ENCODE results near the gene GRIN1. TPM values are rescaled to one million over a fixed set of nuclear protein-coding genes. Genes with fewer than 3 reads are reported as not detected.

Gene GRIN1
- total RNA-seq, 2 experiments from 2014 or later: 0.05 TPM; not detected in 1

DNA sequence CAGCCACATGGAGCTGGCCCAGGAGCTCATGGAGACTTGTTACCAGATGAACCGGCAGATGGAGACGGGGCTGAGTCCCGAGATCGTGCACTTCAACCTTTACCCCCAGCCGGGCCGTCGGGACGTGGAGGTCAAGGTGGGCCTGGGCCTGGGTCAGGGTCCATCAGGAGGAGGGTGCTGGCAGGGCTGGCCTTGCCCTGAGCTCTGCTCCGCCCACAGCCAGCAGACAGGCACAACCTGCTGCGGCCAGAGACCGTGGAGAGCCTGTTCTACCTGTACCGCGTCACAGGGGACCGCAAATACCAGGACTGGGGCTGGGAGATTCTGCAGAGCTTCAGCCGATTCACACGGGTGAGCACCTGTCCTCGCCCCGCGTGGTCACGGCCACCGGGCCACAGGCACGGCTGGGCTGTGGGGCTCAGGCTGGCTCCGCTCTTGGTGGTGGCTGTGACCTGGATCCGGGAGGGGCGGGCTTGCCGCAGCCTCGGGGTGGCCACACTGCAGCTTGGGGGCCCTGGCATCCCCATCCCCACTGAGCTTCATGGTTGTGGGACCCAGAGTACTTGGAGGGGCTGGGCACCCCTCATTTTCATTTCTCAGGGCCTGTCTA is 31.5 kb upstream of the GRIN1 start:
- Mint-ChIP-seq H3K4me3 (no peak overlapping the region), H3K36me3 (ENCODE audit: low read depth) (peaks cover 10% of the 10 kb centered on the region), H3K27ac (no peak overlapping the region), H3K27me3 (no peaks in the 10 kb centered on the region), H3K4me1 (peaks cover 1% of the 10 kb centered on the region), H3K9me3 (peaks cover 3% of the 10 kb centered on the region)
- POLR2A ChIA-PET: interaction anchor here (0.6 to 0.9 kb wide), 2 partner anchors 12 to 187 kb away, joined by 3 read pairs; no protein-coding TSS in a partner anchor
- CTCF ChIA-PET: interaction anchor here (0.7 to 2.4 kb wide), 4 partner anchors 12 to 100 kb away, joined by 3 to 8 read pairs (median 3); no protein-coding TSS in a partner anchor
- DNase-seq: no peak

GRCh38 chr9:137107982-137108381 is 31.0 kb upstream of the GRIN1 start:
- H3K27me3 Mint-ChIP-seq: no peaks in the 10 kb centered on the region
- H3K9me3 Mint-ChIP-seq: peaks cover 3% of the 10 kb centered on the region
- no peak overlapping the region for H3K4me3 Mint-ChIP-seq
- H3K36me3 Mint-ChIP-seq (ENCODE audit: low read depth): peaks cover 12% of the 10 kb centered on the region
- POLR2A ChIA-PET: no interaction called here
- CTCF ChIA-PET: interaction anchor here (1.4 to 2.4 kb wide), 2 partner anchors 13 to 28 kb away, joined by 3 to 8 read pairs; no protein-coding TSS in a partner anchor
- H3K27ac Mint-ChIP-seq: no peak overlapping the region
- no peak for DNase-seq
- H3K4me1 Mint-ChIP-seq: peaks cover 3% of the 10 kb centered on the region

DNA sequence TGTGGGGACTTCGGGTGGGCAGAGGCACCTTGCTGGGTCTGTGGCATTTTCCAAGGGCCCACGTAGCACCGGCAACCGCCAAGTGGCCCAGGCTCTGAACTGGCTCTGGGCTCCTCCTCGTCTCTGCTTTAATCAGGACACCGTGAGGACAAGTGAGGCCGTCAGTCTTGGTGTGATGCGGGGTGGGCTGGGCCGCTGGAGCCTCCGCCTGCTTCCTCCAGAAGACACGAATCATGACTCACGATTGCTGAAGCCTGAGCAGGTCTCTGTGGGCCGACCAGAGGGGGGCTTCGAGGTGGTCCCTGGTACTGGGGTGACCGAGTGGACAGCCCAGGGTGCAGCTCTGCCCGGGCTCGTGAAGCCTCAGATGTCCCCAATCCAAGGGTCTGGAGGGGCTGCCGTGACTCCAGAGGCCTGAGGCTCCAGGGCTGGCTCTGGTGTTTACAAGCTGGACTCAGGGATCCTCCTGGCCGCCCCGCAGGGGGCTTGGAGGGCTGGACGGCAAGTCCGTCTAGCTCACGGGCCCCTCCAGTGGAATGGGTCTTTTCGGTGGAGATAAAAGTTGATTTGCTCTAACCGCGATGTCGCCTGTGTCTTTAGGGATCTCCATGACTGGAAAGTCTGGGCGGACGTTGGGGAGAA is 30.2 kb upstream of the GRIN1 start:
- CTCF ChIA-PET: interaction anchor here (0.9 to 2.4 kb wide), 2 partner anchors 13 to 62 kb away, joined by 3 to 8 read pairs; no protein-coding TSS in a partner anchor
- Mint-ChIP-seq H3K27ac (no peak overlapping the region), H3K27me3 (no peaks in the 10 kb centered on the region), H3K9me3 (peaks cover 3% of the 10 kb centered on the region), H3K4me3 (no peak overlapping the region), H3K36me3 (ENCODE audit: low read depth) (peaks cover 13% of the 10 kb centered on the region), H3K4me1 (peaks cover 8% of the 10 kb centered on the region)
- POLR2A ChIA-PET: no interaction called here
- DNase-seq: no peak

- Mint-ChIP-seq H3K27me3 (no peaks in the 10 kb centered on the region), H3K36me3 (ENCODE audit: low read depth) (peaks cover 13% of the 10 kb centered on the region), H3K9me3 (peaks cover 1% of the 10 kb centered on the region), H3K27ac (no peak overlapping the region), H3K4me1 (peaks cover 8% of the 10 kb centered on the region), H3K4me3 (no peak overlapping the region)
- DNase-seq: no peak
- ChIA-PET POLR2A (no interaction called here), CTCF (interaction anchor here (0.5 to 0.9 kb wide), 2 partner anchors 63 to 443 kb away, joined by 3 read pairs; no protein-coding TSS in a partner anchor)
These were observed 29.5 kb upstream of the GRIN1 start for GRCh38 chr9:137109250-137110146.

DNA sequence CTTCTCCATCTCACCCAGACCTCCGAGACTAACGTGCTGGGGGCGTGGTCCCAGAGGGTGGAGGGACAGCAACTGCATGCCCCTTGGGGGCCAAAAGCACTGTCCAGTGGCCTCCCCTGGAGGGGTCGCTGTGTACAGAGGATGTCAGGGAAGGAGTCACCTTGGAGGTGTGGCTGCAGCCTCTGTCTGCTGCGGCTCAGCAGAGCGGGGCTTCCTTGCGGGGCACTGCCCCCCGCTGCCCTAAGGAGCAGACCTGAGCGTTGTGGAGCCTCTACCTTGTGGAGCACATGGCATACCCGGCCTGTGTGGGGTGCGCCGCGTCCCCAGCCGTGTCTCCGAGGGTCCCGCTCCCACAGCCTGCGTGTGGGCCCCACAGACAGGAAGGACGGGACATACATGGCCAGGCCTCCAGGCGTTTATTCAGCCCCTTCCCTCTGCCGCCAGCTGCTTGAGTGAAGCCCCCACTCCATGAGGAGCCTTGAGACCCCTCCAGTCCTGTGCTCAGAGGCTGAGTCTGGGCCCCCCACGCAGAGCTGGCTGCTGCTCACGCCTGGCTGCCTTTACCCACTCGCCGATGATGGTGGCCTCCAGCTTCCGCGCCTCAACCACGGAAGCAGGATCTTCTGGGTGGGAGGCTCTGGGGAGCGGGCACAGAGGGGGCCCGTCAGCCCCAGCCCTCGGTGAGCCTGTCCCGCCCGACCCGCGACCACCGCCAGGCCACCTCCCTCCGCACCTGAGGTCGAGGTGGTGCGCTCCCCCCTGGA is 28.6 kb upstream of the GRIN1 start:
- peaks cover 8% of the 10 kb centered on the region for H3K4me1 Mint-ChIP-seq
- H3K4me3 Mint-ChIP-seq: no peak overlapping the region
- no peak for DNase-seq
- no peaks in the 10 kb centered on the region for H3K9me3 Mint-ChIP-seq
- peaks cover 9% of the 10 kb centered on the region for H3K36me3 Mint-ChIP-seq (ENCODE audit: low read depth)
- no peak overlapping the region for H3K27ac Mint-ChIP-seq
- CTCF ChIA-PET: interaction anchor here (0.5 kb wide), 1 partner anchor 442 kb away, joined by 3 read pairs; no protein-coding TSS in a partner anchor
- H3K27me3 Mint-ChIP-seq: no peaks in the 10 kb centered on the region
- POLR2A ChIA-PET: no interaction called here

- DNase-seq: no peak
- ChIA-PET CTCF (no interaction called here), POLR2A (no interaction called here)
- Mint-ChIP-seq H3K27me3 (no peaks in the 10 kb centered on the region), H3K27ac (no peak overlapping the region), H3K36me3 (ENCODE audit: low read depth) (peaks cover 8% of the 10 kb centered on the region), H3K9me3 (no peaks in the 10 kb centered on the region), H3K4me1 (peaks cover 8% of the 10 kb centered on the region), H3K4me3 (no peak overlapping the region)
These were observed 27.8 kb upstream of the GRIN1 start for GRCh38 chr9:137110911-137111787.

- Mint-ChIP-seq H3K4me3 (no peak overlapping the region), H3K9me3 (no peaks in the 10 kb centered on the region), H3K27ac (no peak overlapping the region), H3K27me3 (no peaks in the 10 kb centered on the region), H3K36me3 (ENCODE audit: low read depth) (peaks cover 8% of the 10 kb centered on the region), H3K4me1 (peaks cover 8% of the 10 kb centered on the region)
- POLR2A ChIA-PET: no interaction called here
- DNase-seq: no peak
- CTCF ChIA-PET: interaction anchor here (1.9 kb wide), 1 partner anchor 116 kb away, joined by 6 read pairs; the partner anchor contains the start of gene RNF224
These were observed 27.0 kb upstream of the GRIN1 start for GRCh38 chr9:137111788-137112563.

GRCh38 chr9:137112564-137113384 is 26.2 kb upstream of the GRIN1 start:
- H3K27ac Mint-ChIP-seq: no peak overlapping the region
- CTCF ChIA-PET: interaction anchor here (0.7 to 1.9 kb wide), 5 partner anchors 17 to 310 kb away, joined by 3 to 6 read pairs (median 3); partner anchors contain the start of genes EXD3, MAN1B1, NOXA1 and RNF224
- no peak for DNase-seq

DNA sequence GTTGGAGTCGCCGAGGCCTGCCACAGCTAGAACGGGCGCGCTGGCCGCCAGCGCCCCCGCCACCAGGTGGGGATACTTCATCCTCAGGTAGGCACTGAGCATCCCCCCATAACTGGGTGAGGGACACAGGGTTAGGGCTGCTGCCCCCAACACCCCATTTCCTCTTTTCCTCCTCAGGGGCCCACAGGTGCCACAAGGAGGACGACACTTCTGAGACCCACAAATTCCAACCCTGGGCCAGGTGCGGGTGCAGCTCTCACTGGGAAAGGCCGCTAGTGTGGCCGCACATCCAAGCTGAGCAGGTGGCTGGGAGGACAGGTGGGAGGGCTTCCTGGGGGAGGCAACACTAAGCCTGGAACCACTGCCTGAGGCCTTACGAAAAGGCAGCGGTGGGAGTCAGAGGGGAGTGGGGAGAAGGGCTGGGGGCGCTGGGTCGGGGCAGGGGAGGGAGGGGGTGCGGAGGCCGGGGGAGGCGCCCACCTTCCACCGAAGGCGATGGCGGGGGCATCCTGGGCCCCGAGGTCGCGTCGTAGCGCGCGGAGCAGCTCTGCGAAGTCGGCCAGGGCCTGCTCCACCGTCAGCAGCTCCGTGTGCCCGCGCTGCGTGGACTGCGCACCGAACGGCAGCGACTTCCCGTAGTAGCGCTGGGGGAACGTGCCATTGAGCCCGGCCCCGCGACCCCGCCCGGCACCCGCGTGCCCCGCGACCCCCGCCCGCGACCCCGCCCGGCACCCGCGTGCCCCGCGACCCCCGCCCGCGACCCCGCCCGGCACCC is 25.4 kb upstream of the GRIN1 start:
- CTCF ChIA-PET: interaction anchor here (0.6 to 1.9 kb wide), 6 partner anchors 12 to 309 kb away, joined by 3 to 6 read pairs (median 4); partner anchors contain the start of genes EXD3, MAN1B1, NOXA1 and RNF224
- Mint-ChIP-seq H3K4me1 (peaks cover 8% of the 10 kb centered on the region), H3K4me3 (peak overlapping the region; percentile 72), H3K9me3 (no peaks in the 10 kb centered on the region), H3K27ac (peak overlapping the region; percentile 54), H3K36me3 (ENCODE audit: low read depth) (peaks cover 8% of the 10 kb centered on the region), H3K27me3 (no peaks in the 10 kb centered on the region)
- POLR2A ChIA-PET: interaction anchor here (0.5 kb wide), 1 partner anchor 95 kb away, joined by 5 read pairs; no protein-coding TSS in a partner anchor
- DNase-seq: peak; percentile 34

More at GRCh38 chr9:137112564-137113384, 26.2 kb upstream of the GRIN1 start:
- Mint-ChIP-seq H3K4me3 (peak overlapping the region; percentile 72), H3K4me1 (peaks cover 8% of the 10 kb centered on the region), H3K27me3 (no peaks in the 10 kb centered on the region), H3K9me3 (no peaks in the 10 kb centered on the region), H3K36me3 (ENCODE audit: low read depth) (peaks cover 8% of the 10 kb centered on the region)
- POLR2A ChIA-PET: interaction anchor here (0.5 kb wide), 1 partner anchor 96 kb away, joined by 5 read pairs; no protein-coding TSS in a partner anchor

Data from activated CD4-positive, alpha-beta T cell treated with anti-CD3 and anti-CD28 coated beads, Interleukin-2, amount 10 ng/mL, durations not matched to agents 7 days and 5 days (primary cell).